ENCODE results near the gene VPS45. TPM values are rescaled to one million over a fixed set of nuclear protein-coding genes. Genes with fewer than 3 reads are reported as not detected.

VPS45 gene
- total and polyA plus RNA-seq, 12 donors = 36.5 to 78.9 (median 55.1) TPM

DNA sequence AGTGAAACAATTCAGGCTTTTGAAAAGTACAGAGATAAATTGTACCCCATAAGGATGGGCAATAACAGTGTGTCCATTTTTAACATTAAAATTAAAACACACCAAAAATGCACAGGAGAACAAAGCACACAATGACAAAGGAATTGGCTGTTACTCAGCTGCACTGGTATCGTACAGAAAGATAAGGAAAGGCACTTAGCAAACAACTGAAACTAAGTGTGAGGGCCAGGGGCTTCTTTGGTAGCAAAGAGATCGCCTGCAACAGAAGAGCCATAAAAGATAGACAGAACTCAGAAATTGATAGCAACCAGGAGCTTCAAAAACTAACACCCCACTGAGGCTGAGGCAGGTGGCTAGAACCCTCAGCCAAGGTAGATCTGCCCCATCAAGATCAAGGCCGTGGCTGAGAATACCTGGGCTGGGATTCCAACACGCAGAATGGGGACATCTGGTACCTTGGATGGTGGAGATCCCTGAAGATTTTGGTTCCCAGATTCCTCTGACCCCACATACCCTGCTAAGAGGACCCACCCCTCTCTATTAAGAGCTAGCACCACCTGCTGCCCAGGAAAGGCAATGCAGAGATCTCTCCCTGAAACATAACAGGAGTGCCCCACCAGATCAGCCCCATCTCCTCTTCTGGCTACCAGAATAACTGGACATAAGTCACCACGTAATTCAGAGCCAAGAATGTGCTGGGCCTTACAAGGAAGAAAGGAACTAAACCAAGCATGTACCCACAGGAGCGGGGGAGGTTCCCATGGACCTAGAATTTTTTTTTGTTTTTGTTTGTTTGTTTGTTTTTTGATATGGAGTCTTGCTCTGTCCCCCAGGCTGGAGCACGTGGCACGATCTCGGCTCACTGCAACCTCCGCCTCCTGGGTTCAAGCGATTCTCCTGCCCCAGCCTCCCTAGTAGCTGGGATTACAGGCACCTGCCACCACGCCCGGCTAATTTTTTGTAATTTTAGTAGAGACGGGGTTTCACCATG is 98.3 kb downstream of the VPS45 start:
- WGBS, 4 donors = 56 to 69% (median 63%) methylated on average over 14 of the region's 14 CpGs
- Histone ChIP-seq H3K27ac (peak overlapping the region in 2 of 5 donors; percentile 29 to 95), H3K9me3 (replicated peaks in 1 of 3) (no peaks in the 10 kb centered on the region), H3K4me1 (replicated peaks in 1 of 2) (peaks cover 20 to 38% of the 10 kb centered on the region in 2 donors), H3K4me3 (no peak overlapping the region), H3K36me3 (replicated peaks in 1 of 2) (no peaks in the 10 kb centered on the region), H3K27me3 (no peaks in the 10 kb centered on the region)
- intact Hi-C loops (cut with DNase I) = loop anchor here (5.0 kb wide), 1 partner anchor 94 kb away; no protein-coding TSS in a partner anchor
- peak; percentile 49 to 83 (median 64) for DNase-seq
- TF ChIP-seq, protein P1, sequence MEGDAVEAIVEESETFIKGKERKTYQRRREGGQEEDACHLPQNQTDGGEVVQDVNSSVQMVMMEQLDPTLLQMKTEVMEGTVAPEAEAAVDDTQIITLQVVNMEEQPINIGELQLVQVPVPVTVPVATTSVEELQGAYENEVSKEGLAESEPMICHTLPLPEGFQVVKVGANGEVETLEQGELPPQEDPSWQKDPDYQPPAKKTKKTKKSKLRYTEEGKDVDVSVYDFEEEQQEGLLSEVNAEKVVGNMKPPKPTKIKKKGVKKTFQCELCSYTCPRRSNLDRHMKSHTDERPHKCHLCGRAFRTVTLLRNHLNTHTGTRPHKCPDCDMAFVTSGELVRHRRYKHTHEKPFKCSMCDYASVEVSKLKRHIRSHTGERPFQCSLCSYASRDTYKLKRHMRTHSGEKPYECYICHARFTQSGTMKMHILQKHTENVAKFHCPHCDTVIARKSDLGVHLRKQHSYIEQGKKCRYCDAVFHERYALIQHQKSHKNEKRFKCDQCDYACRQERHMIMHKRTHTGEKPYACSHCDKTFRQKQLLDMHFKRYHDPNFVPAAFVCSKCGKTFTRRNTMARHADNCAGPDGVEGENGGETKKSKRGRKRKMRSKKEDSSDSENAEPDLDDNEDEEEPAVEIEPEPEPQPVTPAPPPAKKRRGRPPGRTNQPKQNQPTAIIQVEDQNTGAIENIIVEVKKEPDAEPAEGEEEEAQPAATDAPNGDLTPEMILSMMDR (IDR thresholded peaks at IDR 0.05) = peak; percentile 50 to 71 (median 64)
- TF ChIP-seq POLR2A (IDR thresholded peaks at IDR 0.05) = no peak

DNA sequence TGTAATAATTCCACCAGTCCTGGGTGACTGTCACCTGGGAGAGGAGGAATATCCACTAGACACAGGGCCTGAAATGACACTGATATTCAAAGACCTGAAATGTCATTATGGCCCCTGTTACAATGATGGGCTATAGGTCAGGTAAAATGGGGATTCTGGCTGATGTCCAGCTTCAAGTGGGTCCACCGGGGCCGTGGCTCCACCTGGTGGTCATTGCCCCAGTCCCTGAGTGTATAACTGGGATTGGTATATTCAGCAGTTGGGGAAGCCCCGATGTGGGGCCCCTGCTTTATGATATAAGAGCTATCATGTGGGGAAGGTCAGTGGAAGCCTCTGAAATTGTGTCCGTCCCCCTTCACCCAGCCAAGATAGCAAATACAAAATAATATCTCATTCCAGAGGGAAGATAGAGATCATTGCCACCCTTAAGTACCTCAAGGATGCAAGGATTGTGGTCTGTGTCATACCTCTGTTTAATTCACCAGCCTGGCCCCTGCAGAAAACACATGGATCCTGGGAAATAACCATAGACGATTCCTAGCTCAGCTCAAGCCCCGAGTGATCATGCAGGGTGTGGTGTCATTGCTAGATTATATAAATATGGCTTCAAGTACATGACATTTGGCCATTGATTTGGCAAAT is 101.5 kb downstream of the VPS45 start:
- Histone ChIP-seq H3K9me3 (replicated peaks in 1 of 3) (no peaks in the 10 kb centered on the region), H3K27ac (no peak overlapping the region), H3K36me3 (replicated peaks in 1 of 2) (no peaks in the 10 kb centered on the region), H3K4me1 (replicated peaks in 1 of 2) (peaks cover 0 to 12% of the 10 kb centered on the region in 2 donors), H3K27me3 (no peaks in the 10 kb centered on the region), H3K4me3 (no peak overlapping the region)
- 10 to 17% (median 12%) methylated on average over 6 of the region's 6 CpGs for WGBS, 4 donors
- intact Hi-C loops (cut with DNase I) = loop anchor here (5.0 kb wide), 1 partner anchor 97 kb away; no protein-coding TSS in a partner anchor
- TF ChIP-seq, protein P1 (IDR thresholded peaks at IDR 0.05) = peak; percentile 70 to 89 (median 83)
- TF ChIP-seq POLR2A (IDR thresholded peaks at IDR 0.05) = no peak
- DNase-seq = peak; percentile 52 to 88 (median 75)

DNA sequence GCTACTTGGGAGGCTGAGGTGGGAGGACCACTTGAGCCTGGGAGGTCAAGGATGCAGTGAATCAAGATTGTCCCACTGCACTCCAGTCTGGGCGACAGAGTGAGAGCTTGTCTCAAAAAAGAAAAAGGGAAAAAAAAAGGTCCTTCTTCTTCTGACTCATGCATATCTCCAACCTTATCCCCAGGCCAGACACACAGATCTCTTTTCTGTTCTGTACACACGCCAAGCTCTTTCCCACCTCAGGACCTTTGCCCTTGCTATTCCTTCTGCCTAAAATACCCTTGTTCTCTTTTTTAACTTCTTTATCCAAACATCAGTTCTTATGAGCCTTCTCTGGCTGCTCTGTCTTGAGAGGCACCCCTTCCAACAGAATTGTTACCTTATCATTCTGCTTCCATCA is 104.2 kb downstream of the VPS45 start:
- no peak overlapping the region for H3K27ac ChIP-seq
- intact Hi-C loops (cut with DNase I) = loop anchor here in 1 of 2 donors (5.0 kb wide), 1 partner anchor 210 kb away; no protein-coding TSS in a partner anchor
- H3K27me3 ChIP-seq = no peaks in the 10 kb centered on the region
- no peaks in the 10 kb centered on the region for H3K9me3 ChIP-seq (replicated peaks in 1 of 3)
- no peaks in the 10 kb centered on the region for H3K36me3 ChIP-seq (replicated peaks in 1 of 2)
- DNase-seq = no peak
- WGBS, 4 donors = 46 to 56% (median 52%) methylated on average over 2 of the region's 2 CpGs
- no peak overlapping the region for H3K4me3 ChIP-seq
- no peak for TF ChIP-seq POLR2A (IDR thresholded peaks at IDR 0.05)
- TF ChIP-seq, protein P1 (IDR thresholded peaks at IDR 0.05) = no peak
- H3K4me1 ChIP-seq (replicated peaks in 1 of 2) = no peaks in the 10 kb centered on the region

DNA sequence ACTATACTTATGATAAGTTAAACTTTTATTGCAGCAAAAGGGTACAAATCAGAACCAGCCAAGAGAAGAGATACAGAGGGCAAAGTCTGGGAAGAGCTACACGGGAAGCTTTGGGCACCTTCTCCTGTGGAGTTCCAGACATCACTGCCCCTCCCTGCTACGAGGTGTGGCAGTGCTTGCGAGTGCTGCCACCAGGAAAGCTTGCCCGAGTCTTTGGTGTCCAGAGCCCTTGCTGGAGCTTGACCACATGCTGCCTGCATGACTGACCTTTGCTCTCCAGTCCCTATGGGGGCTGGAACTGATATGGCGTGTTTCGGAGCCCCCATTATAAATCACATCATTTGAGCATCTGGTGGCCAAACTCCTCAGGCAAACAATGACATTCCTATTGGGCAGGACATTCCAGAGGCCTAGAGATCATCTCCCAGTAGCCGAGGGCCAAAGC is 105.6 kb downstream of the VPS45 start:
- H3K36me3 ChIP-seq (replicated peaks in 1 of 2) = no peaks in the 10 kb centered on the region
- no peak overlapping the region for H3K4me3 ChIP-seq
- no peak for DNase-seq
- H3K27ac ChIP-seq = no peak overlapping the region
- H3K27me3 ChIP-seq = no peaks in the 10 kb centered on the region
- 77 to 83% (median 80%) methylated on average over 7 of the region's 7 CpGs for WGBS, 4 donors
- H3K9me3 ChIP-seq (replicated peaks in 1 of 3) = no peaks in the 10 kb centered on the region
- no peaks in the 10 kb centered on the region for H3K4me1 ChIP-seq (replicated peaks in 1 of 2)
- intact Hi-C loops (cut with DNase I) = loop anchor here in 1 of 2 donors (5.0 kb wide), 1 partner anchor 211 kb away; no protein-coding TSS in a partner anchor
- no peak for TF ChIP-seq POLR2A (IDR thresholded peaks at IDR 0.05)
- TF ChIP-seq, protein P1 (IDR thresholded peaks at IDR 0.05) = no peak
